HG03558 (cell line): ENCODE data around the gene TMEM82.

Experiments
- ATAC-seq: cut with Tn5 transposase; IDR thresholded peaks from one replicate; pipeline ENCODE4 v1.9.1; 2021; ENCODE audit warnings: moderate number of reproducible peaks; ENCODE audit not compliant: unreplicated experiment; ENCODE audit errors: extremely low read depth

TMEM82 gene

DNA sequence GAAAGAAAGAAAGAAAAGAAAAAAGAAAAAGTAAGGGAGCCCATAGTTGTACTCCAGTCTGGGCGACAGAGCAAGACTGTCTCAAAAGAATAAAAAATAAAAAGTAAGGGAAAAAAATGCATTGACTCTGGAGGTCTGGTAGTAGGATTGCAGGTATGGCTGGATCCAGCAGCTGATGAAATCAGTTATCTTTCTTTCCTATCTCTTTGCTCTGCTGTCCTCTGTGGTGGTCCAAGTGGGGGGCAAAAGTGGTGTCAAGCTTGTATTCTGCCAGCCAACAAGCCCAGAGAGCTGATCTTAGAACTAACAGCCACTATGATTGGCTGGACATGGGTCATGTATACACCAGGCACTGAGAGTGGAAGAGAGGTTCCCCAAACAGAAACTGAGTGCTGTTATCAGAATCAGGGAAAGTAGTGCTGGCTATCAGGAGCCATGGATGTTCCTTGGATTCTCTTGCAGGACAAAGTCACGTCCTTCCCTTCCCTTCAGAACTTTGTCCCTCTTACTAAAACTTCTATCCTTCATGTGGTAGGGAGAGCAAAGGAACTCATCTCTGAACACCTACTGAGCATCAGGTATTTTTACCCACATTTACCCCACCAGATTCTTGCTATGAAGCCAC lies 12.8 kb downstream of the TMEM82 start:
- no peak for ATAC-seq

DNA sequence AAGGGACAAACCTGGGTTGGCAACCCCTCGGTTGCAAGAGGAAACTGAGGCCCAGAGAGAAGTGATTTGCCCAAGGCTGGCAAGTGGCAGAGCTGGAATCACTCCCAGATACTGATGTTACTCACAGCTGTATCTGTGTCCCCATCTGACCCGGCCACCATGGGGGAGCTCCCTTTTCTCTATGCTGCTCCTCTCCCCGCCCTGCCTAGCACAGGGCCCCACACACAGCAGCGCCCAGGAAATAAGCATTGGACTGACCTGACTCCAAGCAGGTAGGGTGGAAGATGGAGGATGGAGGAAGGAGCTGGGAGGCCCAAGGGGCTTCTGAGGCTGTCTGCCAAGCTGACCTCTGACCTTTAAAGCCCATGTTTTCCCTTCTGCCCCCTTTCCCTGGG lies 13.3 kb downstream of the TMEM82 start:
- no peak for ATAC-seq

DNA sequence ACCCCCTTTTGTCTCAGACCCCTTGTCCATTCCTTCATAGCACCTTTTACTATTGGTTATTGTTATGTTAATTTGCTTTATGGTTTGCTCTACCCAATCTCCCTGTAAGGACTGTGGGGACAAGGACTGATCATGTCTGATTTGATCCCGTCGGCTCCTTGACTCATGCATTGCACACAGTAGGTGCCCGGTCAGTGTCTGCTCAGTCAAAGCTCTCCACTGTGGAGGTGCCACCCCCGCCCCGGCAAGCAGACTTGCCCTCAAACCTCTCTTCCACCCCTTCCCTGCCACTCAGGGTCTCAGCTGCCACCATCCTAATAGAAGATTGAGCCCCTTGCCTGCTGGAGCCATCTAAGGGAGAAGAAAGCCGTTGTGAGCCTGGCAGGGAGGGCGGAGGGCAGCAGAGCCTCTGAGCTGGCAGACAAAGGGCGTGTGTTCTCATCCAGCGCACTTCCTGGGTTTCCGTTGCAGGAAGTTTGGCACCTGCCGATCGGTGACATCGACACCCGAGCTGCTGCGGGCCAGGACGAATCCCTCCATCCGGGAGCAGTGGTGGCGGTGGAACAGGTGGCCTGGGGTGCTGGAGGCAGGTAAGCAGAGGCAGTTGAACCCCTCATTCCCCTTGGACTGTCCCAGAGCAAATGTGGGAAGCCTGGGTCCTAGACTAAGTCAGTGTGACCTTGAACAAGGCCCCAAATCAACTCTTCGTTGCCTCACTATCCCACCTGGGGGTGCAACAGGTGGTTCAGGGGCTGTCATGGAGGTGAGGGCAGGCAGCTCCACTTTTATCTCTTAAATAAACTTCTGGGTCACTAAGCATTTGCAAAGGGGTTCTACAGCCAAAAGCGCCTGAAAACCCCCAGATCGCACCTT lies 14.1 kb downstream of the TMEM82 start:
- no peak for ATAC-seq

DNA sequence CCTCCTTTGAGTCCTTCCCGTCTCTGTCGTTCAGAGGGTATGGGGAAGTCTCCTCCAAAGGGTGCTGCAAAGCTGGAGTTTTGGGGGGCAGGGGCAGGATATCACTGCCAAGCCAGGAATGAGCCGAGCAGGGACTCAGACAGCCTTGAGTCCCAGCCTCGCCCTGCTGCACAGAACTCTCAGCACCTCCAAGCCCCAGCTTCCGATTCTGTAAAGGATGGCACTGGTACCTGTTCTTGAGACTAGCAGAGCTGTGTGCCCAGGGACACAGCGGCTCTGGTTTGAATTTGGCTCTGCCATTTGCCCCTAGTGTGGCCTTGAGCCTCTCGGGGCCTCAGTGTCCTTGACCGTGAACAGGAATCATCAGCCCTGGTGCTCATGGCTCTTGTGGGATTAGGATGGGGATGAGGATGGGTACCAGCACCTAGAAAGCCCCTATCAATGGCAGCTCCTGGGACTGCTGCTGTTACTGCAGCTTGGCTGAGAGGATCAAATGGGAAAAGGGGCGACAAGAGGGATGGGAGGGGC lies 14.8 kb downstream of the TMEM82 start:
- ATAC-seq: no peak

DNA sequence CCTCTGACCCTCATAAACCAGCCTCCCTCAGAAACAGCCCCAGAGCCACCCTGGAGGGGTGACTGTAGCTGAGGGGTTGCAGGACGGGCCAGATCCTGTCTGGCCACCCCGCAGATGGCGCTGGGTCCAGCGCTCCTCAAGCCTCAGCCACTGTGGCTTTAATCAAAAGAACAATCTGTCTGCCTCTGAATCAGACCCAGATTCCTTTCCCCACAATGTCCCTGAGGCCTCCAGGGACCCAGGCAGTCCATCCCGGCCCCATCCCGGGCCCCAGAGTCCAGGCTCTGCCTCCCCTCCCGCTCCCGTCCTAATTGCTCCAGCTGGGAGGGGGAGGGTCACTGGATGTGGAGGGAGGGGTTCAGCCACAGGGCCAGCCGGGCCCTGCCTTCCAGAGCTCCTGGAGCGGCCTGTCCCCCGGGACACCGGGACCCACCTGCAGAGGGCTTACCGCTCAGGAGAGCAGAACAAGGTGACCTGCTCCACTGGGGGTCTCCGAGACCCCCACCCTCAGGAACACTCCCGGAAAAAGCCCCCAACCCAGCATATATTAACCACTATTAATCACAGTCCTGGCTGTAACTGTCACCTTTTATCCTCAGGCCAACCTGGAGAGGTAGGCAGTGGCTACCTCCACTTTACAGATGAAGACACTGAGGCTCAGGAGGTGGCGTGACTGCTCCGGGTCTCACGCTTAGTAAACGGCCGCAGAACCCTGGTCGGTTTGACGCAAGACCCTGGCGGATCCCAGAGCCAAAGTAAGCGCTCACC lies 15.5 kb downstream of the TMEM82 start:
- ATAC-seq: no peak

DNA sequence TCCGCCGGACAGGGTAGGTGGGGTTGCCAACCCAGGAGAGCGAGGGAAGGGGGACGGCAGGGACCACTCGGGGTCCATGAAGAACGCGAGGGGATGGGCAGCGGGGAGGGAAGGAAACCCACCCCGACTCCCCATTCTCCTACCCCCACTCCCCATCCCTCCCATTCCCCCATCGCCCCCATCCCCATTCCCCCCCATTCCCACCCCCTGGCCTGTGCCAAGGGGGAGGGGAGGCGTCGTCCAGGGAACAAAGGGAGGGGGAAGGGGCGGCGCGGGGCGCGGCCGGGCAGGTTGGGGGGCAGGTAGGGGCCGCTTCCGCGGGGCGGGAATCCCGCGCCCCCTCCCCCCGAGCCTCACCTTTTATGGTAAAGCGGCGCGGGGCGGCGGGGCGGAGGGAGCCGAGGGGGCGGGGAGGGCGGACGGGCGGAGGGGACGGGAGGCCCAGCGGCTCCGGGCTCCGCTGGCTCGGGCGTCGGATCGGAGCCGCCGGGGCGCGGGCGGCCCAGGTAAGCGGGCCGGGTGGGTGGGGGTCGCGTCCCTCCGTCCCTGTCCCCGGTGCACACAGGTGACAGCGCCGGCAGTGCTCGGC lies 16.1 kb downstream of the TMEM82 start, which contains the start of gene FBLIM1:
Gene FBLIM1, plus strand, starts transcription at position 453 of the 589 bp plus-strand sequence. CDS start 6,189 bp downstream, outside the sequence.
- no peak for ATAC-seq

DNA sequence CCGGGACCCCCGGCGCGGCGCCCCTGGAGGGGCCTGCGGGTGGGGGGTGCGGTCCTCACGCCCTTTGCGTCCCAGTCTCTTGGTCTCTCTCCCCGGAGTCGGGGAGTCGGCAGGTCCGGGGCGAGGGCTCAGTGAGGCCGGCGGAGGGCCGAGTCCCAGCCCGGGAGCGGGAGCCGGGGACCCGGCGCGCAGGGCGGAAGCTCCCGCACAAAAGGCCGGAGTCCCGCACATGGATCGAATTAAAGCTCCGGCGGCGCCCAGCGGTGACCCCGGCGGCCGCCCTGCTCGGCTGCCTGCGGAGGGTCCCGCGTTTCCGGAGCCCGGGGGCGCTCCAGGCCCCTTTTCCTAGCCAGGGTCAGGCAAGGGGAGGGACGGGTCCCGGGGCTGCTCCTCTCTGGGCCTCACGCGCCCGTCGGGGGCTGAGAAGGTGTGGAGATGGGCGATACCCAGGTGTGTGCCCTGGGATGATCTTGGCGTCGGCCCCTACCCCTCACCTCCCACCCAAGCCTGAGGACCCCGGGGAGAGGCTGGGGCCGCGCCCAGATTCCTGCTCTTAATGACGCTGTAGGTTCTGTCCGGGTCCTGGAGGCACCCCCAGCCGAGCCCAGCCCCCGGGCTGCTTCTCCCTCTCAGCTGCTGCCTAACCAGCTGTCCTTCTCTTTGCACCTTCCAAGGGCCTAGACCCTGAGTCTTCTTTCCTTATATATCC lies 16.8 kb downstream of the TMEM82 start:
- ATAC-seq: no peak

DNA sequence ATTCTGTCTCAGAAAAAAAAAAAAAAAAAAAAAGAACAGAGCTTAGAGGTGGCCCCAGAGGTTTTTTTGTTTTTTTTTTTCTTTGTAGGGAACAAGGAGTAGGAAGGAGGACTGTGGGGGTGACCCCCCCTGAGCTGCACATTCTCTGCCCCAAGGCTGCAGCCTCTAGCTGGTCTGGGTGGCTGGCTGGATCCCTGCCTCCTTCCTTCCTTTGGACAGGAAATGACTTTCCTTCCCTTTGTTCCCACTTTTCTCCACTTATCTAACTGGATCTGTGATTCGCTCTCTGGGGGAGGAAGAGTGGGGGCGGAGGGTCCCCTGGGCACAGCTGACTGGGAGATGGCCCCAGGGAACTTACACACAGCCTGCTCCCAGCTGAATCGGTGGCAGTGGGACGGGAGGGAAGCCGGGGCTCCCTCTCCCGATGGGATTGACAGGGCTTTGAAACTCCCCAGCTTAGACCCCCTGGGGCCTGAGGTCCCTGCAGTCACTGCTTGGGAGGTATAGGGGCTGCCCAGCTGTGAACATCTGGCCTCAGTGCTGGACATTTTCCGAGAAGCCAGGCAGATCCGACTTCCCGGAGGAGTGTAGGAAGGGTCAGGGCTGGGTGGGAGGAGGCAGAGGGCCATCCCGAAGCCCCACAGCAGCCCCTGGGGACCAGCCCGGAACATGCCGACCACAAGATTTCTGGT lies 18.4 kb downstream of the TMEM82 start:
- no peak for ATAC-seq

DNA sequence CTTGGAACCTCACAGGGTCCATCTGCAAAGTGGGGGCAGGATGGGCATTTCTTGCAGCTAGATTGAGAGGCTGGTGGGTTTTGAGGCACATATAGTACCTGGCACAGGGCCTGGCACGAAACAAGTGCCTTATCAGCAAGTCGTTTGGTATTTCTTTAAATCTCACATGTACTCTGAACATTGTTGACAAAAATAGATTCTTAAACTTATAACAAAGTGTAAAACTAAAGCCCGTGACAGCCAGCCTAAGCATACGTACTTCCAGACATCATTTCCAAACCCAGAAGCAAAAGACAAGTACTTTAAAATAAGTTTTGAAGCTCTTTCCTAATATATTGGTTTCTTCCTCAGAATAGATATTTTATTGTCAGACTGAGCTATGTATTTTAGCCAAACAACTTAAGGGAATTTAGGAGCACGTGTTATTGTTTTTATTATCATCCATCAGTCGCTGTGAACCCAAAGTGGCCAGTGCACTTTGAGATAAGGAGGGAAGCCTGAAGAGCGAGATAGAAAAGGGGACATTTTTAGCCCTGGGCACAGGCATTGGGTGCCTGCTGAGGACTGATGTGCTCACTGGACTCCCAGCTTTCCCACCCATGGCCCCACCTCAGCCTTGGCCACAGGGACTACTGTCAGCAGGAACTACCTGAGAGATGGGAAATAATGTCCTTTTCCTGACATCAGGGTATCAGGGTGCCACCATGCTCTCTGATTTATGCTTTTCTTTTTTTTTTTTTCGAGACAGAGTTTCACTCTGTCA lies 19.2 kb downstream of the TMEM82 start:
- ATAC-seq: no peak

DNA sequence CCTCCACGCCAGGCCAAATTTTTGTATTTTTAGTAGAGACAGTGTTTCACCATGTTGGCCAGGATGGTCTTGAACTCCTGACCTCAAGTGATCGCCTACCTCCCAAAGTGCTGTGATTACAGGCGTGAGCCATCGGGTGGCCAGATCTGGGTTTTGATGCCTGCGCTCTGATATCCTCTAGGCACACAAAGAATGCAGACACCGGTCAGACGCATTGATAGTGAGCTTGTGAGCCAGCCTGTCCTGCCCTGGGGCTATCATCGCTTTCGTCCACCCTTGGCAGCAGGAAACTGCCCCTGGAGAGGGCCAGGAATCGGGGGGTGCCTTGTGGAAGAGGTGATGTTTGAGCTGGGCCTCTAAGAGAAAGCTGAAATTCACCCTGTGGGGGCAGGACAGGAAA lies 20.2 kb downstream of the TMEM82 start:
- ATAC-seq: no peak

DNA sequence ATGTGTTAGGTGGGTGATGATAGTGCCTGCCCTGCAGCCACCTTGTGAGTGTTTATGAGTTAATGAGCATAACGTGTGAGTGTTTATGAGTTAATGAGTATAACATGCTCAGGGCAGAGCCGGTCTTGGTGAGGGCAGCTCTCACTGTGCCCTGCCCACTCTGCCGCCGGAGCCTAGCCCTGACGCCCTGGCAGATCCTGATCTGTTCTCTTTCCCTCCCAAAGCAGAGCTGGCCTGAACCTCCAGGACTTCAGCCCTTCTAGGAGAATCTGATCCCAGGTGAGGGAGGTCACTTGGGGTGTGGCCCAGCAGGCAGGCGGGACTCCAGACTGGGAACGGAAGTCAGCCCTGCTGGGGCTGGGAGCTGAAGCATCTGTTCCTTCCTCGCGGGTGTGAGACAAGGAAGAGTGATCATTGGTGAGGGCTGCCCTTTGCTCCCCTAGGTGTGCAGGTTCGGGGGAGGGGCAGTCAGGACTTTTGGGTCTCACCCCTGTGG lies 22.0 kb downstream of the TMEM82 start:
- ATAC-seq: no peak

DNA sequence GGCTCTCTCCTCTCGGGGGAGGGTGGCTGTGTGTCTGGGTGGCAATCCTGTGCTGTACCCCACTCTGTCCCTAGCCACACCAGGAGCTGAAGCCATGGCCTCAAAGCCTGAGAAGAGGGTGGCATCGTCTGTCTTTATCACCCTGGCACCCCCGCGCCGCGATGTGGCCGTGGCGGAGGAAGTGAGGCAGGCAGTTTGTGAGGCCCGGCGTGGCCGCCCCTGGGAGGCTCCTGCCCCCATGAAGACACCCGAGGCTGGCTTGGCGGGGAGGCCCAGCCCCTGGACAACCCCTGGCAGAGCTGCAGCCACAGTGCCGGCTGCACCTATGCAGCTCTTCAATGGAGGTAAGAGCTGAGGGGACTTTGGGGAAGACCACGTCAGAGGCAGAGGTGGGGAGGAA lies 22.6 kb downstream of the TMEM82 start:
- ATAC-seq: no peak

DNA sequence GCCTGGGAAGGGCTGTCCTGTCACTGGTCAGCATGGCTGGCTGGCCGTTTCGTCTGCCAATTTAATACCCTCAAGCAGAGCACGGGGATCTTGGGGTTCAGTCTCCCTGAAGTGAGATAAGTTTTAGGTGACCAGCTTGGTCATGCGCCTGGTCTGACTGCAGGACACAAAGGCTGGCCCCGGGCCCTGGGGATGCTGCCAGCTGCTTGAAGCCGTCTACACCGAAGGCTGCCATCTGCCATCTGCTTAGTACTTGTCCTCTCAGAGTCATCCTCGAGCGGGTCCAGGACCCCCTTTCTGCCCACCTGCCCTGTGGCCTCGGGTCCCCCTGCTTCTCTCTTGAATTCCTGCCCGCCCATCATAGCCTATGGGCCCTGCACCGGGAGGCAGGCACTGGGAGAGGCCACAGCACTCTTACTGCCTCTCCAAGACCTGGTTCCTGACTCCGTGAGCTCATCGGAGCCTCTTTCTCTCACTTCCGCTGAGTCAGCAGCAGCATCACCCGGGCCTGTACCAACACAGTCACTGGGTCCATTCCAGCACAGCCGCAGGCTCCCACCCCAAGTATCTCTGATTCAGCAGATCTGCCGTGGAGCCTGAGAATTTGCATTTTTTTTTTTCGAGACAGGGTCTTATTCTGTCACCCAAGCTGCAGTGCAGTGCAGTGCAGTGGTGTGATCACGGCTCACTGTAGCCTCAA lies 23.3 kb downstream of the TMEM82 start:
- no peak for ATAC-seq

DNA sequence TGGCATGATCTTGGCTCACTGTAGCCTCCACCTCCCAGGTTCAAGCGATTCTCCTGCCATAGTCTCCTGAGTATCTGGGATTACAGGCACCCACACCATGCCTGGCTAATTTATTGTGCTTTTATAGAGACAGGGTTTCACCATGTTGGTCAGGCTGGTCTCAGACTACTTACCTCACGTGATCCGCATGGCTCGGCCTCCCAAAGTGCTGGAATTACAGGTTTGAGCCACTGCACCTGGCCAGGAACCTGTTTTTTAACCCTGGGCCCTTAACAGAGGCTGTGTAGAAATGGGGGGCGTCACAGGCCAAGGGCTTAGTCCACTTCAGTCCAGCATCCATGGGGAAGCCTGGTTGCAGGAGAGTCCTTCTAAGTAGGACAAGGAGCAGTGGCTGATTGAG lies 25.6 kb downstream of the TMEM82 start:
- no peak for ATAC-seq

DNA sequence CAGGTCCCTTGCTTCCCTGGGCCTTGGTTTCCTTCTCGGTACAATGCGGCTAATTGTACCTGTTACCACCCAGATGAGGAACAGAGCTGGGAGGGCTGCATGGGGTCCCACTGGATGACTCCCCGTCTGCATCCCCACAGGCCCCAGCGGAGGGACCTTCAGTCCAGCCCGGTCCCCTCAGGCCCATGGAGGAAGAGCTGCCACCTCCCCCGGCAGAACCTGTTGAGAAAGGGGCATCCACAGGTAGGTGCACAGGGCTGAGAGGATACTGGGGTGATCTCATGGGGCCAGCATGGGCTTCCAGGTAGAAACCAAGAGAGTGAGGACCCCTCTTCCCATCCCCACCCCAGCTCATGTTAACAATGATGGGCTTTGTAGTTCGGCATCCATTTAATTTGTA lies 26.1 kb downstream of the TMEM82 start:
- no peak for ATAC-seq

DNA sequence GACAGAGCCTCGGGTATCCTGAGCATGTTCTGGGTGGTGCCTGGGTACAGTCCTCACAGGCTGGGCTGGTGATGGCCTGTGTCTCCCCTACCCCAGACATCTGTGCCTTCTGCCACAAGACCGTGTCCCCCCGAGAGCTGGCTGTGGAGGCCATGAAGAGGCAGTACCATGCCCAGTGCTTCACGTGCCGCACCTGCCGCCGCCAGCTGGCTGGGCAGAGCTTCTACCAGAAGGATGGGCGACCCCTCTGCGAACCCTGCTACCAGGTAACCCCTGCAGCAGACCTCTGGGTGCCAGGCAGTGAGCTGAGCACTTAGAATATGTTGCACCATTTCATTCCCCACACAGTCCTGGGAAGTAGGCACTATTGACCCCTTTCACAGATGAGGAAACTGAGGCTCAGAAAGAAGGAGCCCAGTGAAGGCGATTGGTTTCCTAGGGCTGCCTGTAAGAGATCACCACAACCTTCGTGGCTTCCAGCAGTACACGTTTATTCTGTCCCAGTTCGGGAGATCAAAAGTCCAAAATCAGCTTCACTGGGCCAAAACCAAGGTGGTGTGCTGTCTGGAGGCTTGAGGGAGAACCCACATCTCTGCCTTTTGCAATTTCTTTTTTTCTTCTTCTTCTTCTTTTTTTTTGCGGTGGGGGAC lies 28.1 kb downstream of the TMEM82 start:
- ATAC-seq: no peak

DNA sequence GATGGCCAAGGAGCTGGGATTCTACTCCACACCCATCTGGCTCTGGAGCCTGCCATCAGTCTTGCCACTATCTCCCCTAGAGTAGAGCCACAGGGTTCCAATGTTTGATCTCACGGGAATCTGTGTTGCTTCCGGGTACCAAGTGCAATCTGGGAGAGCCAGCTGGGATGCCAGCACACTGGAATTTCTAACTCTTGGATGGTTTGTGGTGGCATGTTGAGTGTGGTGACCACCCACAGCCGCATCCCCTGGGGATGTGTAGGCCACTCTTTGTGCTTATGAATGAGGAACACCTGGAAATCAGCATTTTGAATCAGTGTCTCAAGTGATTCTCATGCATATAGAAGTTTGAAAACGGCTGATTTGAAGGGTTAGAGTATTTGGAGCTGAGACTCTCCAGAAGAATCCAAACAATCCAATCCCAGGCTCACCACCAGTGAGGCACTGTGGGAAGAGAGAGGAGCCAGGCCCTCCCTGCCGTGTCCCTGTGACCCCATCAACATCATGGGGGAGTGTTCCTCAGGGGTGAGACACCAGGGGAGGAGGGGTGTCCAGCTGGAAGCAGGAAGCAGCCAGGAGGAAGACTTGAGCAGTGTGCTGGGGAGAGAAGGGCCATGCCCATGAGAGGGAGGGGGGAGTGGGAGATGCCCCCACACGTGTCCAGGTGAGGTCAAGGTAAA lies 29.7 kb downstream of the TMEM82 start:
- ATAC-seq: no peak
